IPS DF 19.7 (cell line): ENCODE data around the gene C1orf116.
"Not testable (repeated sequence)": the region's sequence is repeated elsewhere in the genome, so short reads cannot be mapped to it uniquely, and the experiment has no call there.

Experiments
- DNase-seq: peaks from one replicate; pipeline ENCODE4 v3.0.0-alpha.2; 2013; ENCODE audit warnings: low read depth, low spot score

The C1orf116 gene

DNA sequence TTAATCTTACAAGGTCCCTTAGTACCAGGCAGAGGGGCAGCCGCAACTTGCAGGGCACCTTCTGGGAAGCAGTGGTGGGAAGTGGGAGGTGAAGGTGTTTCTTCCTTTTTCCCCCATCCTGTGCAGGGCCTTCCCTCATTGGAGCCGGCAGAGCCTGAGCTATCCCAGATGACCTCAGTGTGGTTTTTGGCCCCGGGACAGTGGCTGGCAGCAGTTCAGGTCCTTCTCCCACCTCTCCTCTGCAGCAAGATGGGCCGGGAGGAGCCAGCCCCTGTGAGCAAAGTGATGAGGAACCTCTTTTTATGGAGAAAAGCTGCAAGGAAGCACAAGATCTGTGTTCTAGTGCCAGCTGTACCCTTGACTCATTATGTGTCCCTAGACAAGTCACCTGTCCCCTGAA is 27.3 kb upstream of the C1orf116 start:
- DNase-seq, result no peak

- DNase-seq, result no peak
These were observed 26.6 kb upstream of the C1orf116 start for GRCh38 chr1:207058878-207059867.

DNA sequence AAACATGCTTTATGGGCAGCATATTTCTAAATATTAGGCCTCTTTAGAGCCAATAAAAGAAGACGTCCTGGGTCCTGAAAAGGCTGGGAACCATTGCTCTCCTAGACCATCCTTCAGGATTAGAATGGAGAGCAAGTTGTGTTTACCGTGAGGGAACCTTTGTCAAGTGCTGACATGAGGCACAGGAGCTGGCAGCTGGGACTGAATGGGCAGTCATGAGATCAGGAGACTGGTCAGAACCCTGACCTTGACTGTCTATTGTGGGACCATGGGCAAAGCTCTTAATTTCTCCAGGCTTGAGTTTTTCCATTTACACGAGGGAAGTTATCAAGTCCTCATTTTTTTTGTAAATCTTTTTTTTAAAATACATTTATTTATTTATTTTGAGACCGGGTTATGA is 25.7 kb upstream of the C1orf116 start:
- no peak for DNase-seq

GRCh38 chr1:207056673-207057072 is 24.1 kb upstream of the C1orf116 start:
- no peak for DNase-seq

DNA sequence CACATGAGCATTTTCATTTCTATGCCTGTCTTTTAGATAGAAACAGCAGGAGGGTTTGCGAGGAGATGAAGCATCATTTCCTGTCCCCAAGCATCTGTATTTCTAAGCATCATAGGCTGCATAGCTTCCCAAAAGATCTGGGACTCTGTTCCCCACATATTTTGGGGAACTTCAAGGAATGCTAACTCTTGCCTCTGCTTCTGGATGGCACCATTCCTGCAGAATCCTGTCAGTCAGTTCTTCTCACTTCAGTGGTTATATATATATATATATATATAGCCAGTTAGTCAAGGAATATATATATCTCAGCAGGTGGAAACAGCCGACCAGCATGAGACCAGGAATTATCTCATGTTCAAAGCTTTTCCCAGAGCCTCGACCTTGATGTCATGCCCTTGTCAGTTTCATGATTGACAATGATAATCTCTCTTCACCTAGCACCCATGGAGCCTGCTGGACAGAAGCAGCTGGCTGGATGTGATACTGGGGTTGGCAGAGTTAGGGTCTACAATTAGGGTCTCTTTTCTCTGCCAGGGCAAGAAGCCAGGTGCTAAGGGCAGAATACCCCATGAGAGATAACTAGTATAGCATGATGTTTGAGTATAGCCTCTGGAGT is 22.9 kb upstream of the C1orf116 start:
- DNase-seq, result no peak

- no peak for DNase-seq
These were observed 21.9 kb upstream of the C1orf116 start for GRCh38 chr1:207054491-207054890.

- DNase-seq, result peak; percentile 97
These were observed 20.6 kb upstream of the C1orf116 start, which contains the start of gene PFKFB2 for GRCh38 chr1:207052911-207053769. PFKFB2 (plus strand) TSS chr1:207053275; CDS start chr1:207054718, 1,443 bp downstream.

DNA sequence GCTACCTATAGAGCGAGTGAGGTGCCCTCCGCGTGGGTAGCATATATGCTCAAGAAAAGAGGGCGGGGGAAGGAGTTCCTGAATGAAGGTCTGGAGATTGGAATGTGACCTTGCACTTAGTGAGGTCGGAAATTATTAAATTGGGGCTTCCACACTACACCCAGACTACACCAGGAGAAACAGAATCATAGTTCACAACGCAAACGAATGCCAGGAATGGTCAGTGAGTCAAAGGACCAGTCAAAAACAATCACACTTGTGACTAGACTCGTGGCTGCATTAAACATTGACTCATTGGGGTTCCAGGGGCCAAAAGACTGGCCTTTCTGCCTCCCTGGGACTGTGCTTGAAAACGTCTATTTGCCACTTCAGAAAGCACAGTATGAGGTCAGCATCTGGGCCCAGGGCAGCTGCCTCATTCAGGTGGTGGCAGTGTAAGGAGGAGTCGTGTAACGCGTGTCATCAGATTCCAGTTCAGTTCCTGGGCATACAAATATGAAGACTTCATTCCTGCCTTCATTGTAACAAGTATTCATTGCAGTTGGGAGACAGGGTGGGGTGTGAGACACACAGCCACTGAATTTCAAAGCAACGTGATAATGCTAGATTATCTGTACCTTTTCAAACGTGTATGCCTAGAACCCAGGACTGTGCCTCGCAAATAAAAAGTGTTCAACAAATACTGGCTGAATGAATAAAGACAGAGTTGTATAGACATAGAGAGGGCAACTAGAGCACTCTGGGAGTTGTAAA is 18.8 kb upstream of the C1orf116 start, which contains the start of gene YOD1:
TSS of gene YOD1 (minus strand) at position 18 of the 753 bp plus-strand sequence. CDS start 178 bp downstream, outside the sequence.
- no peak for DNase-seq

DNA sequence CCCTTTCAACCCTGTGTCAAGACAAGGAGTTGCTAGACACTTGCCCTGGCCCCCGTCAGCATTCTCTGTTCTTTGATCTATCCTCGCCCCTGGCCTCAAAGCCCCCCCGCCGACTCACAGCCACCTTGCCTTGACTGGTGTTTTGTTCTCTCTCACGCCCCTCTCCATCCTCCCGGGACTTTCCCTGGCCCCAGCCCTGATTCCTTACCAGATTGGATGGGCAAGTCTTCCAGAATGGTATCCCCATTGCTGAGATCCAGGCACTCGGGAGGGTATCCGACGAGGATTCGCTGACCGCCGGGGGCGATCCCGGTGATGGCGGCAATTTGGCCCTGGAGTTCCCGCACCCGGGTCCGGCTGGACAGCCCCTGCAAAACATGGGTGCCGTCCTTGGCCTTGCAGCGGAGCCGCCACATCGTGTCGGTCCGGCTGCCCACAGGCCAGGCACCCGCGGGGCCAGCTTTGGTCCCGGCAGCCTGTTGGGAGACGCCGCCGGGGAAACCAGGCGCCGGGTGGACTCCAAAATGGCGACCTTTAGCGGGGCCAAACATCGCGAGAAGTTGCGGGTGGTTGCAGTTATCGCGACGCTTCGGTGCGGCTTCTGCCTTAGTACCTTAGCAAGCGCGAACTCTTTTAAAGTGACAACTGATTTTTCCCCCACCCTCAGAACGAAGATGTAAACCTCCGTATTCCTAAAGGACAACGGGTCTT is 18.1 kb upstream of the C1orf116 start:
- DNase-seq, result no peak

DNA sequence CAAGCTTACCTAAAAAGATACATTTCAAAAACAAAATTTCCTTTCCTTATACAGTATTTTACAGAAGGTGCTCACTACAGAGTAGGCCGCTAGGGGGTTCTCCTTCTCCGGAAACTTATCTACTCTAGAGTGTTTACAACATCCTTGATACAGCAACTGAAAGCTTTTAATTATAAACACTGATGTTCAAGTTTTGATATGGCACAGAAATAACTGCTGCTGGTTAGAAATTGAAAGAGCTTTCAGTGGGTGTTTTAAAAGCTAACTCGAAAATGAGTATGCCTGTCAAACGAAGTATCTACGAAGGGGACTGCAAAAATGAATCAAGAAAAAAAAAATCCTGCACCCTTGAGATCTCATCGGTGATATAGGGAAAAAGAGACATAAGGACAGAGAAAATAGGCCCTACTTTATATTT is 17.4 kb upstream of the C1orf116 start:
- DNase-seq, result no peak

DNA sequence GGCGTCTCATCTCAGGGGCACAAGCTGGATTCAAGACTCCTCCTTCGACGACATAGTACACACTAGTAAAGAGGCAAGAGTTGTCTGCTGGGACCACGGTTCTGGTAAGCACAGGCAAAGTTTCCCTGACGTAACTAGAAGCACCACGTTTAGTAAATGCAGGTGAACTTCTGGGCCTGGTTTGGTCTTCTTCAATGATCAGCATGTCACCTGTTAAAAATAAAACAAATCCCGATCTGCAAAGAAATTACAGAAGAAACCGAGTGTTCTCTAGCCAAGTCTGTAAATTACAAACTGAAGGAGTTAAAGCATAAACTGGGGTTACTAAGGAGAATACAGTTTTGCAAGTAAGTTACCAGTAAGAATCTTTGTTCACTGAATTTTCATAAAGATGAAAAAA is 17.0 kb upstream of the C1orf116 start:
- no peak for DNase-seq

GRCh38 chr1:207049054-207049453 is 16.5 kb upstream of the C1orf116 start:
- no peak for DNase-seq

- no peak for DNase-seq
These were observed 15.5 kb upstream of the C1orf116 start for GRCh38 chr1:207048041-207048440.

DNA sequence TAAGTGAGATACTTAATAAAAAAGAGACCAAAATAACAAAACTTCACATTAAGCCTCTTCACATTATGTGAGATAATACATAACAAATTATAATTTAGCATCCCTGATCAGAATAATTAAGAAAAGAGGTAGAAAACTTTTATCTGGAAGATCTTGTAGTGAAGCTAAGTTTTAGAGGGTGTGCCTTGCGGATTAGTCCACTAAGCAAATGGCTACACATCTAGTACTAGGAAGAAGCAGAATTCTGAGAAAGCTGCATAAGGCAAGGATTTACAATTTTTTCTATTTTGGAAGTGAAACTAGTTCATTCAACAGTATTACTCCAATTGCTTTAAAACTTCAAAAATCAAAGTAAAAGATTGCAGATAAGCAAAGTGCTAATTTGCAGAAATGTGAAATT is 14.9 kb upstream of the C1orf116 start:
- DNase-seq, result no peak

DNA sequence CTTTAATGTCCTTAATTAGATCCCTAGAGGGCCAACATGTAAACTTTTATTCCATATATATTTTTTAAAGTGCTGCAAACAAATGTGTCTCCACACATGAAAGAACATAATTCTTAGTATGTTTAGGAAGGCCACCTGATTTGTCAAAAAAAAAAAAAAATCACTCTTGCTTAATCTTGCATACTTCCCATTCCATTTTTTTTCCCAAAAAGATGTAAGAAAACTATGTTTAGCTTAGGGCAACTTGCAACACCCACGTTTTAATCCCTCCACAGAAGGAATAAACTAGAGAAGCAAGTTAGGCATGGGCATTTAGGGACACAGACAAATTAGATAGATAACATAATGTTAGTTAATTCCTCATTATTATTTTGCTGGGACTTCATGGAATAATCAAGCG is 12.9 kb upstream of the C1orf116 start:
- DNase-seq, result no peak

DNA sequence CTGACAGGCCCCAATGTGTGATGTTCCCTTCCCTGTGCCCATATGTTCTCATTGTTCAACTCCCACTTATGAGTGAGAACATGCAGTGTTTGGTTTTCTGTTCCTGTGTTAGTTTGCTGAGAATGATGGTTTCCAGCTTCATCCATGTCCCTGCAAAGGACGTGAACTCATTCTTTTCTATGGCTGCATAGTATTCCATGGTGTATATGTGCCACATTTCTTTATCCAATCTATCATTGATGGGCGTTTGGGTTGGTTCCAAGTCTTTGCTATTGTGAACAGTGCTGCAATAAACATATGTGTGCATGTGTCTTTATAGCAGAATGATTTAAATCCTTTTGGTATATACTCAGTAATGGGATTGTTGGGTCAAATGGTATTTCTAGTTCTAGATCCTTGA is 8.8 kb upstream of the C1orf116 start:
- not testable (repeated sequence) for DNase-seq

DNA sequence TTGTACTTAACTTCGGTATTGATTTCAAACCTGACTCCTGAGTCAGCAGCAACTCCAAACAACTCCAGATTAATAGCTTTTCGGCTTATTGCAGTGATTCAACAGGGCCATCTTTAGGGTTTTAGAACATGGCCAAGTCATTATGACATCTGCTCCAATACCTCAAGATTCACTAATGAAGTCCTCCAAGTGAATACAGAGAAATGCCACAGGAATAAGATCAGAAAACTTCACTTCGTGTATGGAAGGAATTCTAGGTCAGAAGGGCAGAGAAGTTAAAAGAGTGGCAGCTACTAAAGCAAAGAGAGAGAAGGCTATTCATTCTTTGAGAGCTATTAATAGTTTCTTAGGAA is 7.6 kb upstream of the C1orf116 start:
- no peak for DNase-seq

DNA sequence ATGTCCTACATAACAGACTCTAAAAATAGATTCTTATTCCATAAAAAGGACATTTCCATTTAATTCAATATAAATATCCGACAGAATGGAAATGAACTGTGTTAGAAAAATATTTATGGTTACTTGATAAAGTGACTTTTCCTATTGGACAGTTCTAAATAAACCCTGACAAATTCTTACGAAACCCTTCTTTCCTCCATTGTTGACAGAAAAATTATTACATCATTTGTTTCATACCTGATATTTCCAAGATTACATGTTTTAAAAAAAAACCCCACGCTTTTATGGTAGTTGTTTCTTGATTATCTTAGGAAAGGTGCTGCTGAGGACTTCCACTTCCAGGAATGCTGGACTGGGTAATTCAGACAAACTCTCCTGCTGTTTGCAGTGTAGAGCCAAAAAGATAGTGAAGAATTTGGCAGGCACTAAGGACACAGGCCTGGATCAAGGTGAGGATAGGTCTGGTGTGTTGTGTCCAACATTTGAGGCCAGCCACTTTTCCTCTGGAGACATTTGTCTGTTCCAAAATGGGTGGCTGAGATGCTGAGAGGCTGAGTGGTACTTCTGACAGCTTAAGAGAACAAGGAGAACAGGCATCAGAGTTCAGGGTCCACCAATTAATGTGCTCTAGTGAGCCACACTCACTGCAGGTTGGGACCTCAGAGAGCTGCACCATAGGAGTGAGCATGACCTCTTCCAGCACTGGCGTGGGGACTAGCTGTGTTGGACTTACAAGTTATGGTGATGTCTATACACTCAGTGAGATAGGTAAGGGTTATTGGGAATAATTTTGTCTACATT is 7.0 kb upstream of the C1orf116 start:
- DNase-seq, result no peak

DNA sequence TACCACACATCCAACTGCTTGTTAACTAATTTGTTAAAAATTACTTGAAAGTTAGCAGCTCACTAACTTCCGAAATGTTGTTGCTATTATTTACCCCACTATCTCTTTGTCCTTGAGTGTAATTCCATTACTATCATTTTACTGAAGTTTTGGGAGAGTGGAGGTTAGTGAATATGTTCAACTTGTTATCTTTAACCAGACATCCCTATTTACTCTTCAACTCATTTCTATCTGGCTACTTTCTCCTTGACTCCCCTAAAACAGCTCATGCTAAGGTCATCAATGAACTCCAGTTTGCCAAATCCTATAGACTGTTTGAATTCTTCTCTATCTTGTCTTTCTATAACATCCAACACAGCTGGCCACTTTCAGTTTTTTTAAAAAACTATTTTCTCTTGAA is 4.3 kb upstream of the C1orf116 start:
- no peak for DNase-seq
